Measurements from ENCODE around the gene UROS. TPM values are rescaled to one million over a fixed set of nuclear protein-coding genes. Genes with fewer than 3 reads are reported as not detected.
A peak's percentile ranks its signal among the peaks of the same experiment; 100 is the strongest.

The UROS gene
- polyA plus RNA-seq (ENCODE audit: insufficient read depth in 1 of 5, insufficient read length in 5 of 5, low replicate concordance in 1 of 5), result 10 to 100 TPM; 58.8 to 84.1 (median 66.9) TPM
- long read RNA-seq, donor 1, transcript UROS-204 (10 exons, 1,342 nt), result major isoform, 18 of 27 reads
- long read RNA-seq, donor 1, partial matches to known transcripts, result 5 of 27 reads
- long read RNA-seq, donor 1, other reads (novel, unspliced or antisense), result 0 of 27 reads
- long read RNA-seq, donor 2, transcript UROS-204 (10 exons, 1,342 nt), result major isoform, 13 of 138 reads
- long read RNA-seq, donor 2, partial matches to known transcripts, result 112 of 138 reads
- long read RNA-seq, donor 2, other reads (novel, unspliced or antisense), result 12 of 138 reads
- long read RNA-seq, donor 3, transcript UROS-204 (10 exons, 1,342 nt), result major isoform, 12 of 15 reads
- long read RNA-seq, donor 3, partial matches to known transcripts, result 0 of 15 reads
- long read RNA-seq, donor 3, other reads (novel, unspliced or antisense), result 0 of 15 reads
- long read RNA-seq, donor 4, transcript UROS-204 (10 exons, 1,342 nt), result major isoform, 7 of 104 reads
- long read RNA-seq, donor 4, partial matches to known transcripts, result 46 of 104 reads
- long read RNA-seq, donor 4, other reads (novel, unspliced or antisense), result 47 of 104 reads
- long read RNA-seq, donor 5, transcript UROS-204 (10 exons, 1,342 nt), result major isoform, 13 of 26 reads
- long read RNA-seq, donor 5, partial matches to known transcripts, result 5 of 26 reads
- long read RNA-seq, donor 5, other reads (novel, unspliced or antisense), result 0 of 26 reads
- long read RNA-seq, donor 6, transcript UROS-204 (10 exons, 1,342 nt), result major isoform, 10 of 169 reads
- long read RNA-seq, donor 6, partial matches to known transcripts, result 107 of 169 reads
- long read RNA-seq, donor 6, other reads (novel, unspliced or antisense), result 48 of 169 reads
- long read RNA-seq, donor 7, transcript UROS-204 (10 exons, 1,342 nt), result major isoform, 11 of 200 reads
- long read RNA-seq, donor 7, partial matches to known transcripts, result 187 of 200 reads
- long read RNA-seq, donor 7, other reads (novel, unspliced or antisense), result 0 of 200 reads
- long read RNA-seq, donor 8, transcript UROS-204 (10 exons, 1,342 nt), result major isoform, 6 of 9 reads
- long read RNA-seq, donor 8, partial matches to known transcripts, result 0 of 9 reads
- long read RNA-seq, donor 8, other reads (novel, unspliced or antisense), result 0 of 9 reads

DNA sequence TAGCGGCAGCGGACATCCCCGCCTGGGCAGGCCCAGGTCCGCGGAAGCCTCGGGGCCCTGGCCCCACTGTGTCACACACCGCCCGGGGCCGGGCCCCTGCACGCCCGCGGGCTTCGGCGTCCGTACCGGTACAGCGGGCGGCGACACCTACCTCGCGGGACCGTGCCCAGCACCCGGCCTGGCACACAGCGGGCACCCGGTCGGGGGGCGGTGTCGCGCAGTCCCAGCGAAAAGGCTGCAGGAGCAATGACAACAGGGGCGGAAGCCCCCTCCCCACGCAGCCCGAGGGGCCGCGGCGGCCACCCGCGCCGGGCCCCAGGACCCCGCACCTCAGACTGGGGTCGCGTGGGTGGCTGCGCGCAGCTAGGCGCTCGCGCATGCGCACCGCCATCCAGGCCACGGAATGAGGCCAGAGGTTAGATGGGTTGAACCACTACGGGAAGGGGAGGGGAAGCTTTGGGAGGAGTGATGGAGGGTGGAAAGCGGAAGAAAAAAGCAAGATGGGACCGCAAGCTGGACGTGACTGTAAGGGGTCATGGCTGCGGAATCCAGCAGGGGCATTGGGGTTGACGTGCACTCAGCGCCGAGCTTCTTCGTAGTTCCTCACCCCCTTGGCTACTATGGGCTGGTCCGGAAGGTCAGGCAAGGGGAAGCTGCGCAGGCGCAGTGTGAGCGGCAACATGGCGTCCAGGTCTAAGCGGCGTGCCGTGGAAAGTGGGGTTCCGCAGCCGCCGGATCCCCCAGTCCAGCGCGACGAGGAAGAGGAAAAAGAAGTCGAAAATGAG is at the start of gene UROS, which contains the start of gene BCCIP:
Gene UROS, minus strand, starts transcription at position 381 of the 785 bp plus-strand sequence. CDS start 6,759 bp downstream, outside the sequence.
Gene BCCIP, plus strand, starts transcription at position 669 of the 785 bp plus-strand sequence. Its CDS starts 12 bp downstream, at position 681.
- DNase-seq, result peak; percentile 93 to 95

DNA sequence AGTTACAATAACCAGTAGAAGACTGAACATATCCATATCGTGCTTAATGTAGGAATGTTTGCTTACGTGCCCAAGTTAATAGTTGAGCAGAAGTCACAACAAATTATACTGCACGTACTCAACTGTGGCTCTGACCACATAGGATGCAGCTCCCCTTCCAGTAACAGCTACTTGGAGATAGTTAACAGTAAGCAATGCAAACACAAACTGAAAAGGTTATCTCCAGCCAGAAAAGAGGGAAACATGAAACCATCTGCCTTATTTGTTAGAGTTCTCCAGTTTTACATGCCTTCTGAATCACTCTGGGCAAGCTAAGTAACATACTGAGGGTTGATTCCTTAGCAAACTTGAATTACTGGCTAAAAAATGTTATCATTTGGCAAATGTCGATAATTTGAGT is 48.3 kb upstream of the UROS start:
- DNase-seq, result peak; percentile 56 to 71

DNA sequence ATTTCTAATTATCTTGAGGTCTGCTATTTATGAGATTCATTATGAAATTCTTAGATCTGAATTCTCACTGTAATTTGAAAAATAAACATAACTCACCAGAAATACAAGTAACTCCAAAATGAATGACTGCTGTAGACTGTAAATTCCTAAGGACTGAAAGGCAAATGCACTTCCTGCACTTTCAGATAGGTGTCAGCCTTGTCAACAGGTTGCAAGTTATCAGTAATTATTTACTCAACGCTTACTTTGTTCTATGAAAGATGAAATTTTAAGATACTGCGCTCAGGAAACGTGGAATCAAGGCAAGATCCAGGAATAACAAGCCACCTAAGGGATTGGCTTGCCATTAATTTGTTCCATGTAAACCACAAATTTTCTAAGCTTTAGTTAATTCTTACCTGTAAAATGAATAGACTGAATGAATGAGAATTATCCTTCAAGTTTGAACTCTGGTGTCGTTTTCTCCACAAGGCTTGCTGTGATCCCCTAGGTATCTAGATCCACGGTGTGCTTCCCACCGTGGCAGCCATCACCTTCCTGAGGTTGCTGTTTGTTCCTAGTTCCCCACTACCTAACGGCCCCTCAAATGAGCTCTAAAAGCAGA is 45.4 kb upstream of the UROS start:
- peak; percentile 19 to 27 for DNase-seq

DNA sequence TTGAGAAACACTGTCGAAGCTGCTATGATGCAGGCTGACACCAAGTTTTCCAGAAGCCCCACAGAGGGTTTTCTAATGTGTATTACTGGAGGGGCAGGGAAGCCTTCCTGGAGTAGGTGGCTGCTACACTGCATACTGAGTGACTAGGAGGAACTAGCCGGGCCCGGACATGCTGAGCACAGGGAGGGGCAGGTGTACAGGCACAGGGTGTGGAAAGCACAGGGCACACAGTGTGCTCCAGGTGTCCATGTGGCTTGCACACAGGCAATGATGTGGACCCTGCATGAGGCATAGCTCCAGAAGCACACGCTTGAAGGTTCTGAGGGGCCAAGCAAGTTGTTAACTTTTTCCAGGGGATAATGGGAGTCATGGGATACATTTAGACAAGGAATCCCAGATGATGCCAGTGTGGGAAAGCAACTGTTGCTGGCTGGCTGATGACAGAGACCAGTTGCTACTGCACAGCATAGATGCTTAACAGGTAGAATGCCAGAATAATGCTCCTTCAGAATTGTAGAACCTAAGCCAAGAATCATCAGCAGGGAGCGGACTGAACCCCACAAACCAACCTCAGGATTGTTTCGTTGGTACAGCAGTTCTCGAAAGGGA is 43.5 kb upstream of the UROS start:
- no peak for DNase-seq

DNA sequence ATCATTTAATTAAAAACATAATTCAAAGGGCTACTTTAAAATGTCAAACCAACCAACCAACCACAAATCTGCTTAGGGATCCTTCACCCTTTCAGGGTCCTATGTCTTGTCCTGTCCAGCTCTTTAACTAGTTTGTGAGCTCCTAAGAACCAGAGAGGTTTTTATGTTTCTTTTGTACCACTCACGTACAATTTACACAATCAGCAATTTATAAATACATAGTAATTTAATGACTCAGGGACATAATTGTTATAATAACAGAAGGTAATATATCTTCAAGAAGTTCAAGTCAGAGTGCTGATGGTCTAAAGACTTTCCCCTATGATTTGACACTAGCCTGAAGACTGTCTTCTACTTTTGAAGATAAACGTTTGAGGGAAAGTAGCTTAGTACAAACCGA is 42.1 kb upstream of the UROS start:
- no peak for DNase-seq

DNA sequence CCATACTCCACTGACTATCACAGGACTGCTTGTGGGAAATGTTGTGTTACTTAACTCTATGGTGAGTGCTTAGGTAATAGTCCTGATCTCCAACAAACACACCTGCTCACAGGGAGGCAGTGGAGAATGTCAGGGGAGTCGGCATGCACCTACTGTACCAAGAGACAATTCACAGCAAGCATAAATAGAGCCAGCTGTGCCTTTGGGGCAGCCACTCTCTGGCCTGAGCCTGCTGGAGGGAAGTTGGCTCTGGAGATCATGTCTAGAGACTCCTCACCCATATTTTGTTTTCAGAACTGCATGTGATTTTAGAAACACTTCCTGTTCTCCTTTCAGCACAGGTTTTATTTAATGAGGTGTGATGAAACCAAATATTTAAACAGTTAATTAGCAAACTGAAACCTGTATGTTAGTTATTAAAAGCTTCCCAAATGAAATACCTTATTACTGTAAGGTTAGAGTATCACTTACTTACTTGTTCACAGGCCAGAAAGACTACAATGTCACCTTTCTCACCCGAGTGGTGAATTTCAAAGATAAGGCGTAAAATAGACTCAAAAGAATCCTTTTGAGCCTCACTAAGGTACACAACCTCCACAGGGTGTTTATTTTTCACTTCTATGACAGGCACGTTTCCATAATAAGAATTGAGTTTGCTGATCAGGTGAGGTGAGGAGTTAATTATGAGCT is 36.2 kb upstream of the UROS start:
- no peak for DNase-seq

DNA sequence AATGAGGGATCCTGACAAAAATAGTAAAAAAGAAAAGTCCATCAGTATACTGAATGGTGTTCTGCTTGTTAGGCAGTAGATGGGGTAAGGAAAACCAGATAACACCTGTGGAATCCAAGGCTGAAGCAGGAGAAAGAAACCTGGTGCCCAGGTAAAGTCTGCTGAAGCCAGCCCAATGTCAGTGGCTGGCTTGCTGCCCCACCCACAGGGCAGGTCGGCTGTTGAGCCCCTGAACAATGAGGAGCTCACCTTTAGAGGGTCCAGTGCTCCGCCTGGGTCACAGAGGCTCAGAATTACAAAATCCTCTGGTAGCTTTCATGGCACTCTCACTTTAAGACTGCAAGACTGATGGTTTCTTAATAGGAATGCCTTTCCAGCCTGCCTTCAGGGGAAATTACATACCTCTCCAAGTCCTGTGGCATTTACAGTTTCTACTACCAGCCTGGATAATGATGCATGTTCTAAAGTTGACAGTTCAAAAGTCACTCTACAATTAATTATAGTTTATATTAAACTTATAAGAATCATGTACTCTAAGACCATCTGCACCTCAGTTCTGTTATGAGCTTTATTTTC is 34.2 kb upstream of the UROS start:
- DNase-seq, result no peak

DNA sequence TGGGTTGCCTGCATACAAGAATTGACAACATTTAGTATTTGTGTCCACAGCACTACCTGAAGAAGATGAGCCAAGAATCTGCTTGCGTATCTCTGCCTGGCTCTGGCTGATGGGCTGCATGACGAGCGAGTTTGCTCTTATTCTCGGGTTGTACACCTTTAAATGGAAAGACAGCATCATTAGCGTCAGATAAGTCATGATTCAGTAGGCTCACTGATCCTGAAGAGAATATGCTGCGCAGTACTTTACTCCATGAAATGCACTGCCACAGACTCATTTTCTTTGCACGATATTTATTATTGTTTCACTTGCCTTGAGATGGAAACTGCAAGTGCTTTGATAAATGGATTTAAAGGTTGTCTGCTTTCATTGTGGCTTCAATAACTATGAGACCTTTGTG is 29.4 kb upstream of the UROS start:
- DNase-seq, result no peak

DNA sequence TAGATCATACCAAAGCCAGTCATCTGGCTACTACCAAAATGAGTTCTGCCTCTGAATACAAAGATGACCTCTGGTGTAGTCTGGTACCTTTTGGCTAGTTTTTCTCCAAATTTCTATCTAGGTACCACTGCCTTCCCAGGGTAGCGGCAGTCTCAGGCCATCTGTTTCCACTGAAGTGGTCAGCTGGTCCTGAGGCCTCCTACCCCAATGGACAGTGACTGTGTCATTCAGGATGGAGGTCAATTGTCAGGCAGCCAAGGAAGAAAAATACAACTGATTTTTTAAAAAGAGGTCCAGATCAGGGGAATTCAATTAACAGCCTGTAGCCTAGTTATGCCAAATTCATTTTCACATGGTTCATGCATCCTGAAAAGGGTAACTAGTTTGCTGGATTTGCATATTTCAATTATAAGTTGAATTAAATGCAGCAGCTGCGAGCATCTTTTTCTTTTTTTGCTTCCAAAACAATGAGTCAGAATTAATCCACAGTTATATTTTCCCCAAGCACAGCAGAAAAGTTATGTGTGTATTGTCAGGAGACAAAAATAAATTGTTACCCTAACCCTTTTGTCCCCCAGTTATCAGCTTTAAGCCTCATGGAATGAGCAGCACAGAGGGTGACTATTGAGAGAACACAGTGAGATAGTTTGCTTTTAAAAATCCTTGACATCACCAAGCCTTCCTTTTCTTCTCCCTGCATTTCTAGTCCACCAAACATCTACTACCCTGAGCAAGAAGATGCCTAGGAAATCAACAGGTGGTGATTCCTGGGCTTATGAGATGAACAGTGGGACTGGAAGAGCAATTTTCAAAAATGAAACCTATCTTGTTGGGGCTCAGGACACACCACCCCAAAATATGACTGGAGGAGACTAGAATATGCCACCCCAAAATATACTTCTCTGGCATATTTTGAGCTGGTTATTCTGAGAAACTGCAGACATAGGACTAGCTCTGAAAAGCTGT is 28.0 kb upstream of the UROS start:
- no peak for DNase-seq

DNA sequence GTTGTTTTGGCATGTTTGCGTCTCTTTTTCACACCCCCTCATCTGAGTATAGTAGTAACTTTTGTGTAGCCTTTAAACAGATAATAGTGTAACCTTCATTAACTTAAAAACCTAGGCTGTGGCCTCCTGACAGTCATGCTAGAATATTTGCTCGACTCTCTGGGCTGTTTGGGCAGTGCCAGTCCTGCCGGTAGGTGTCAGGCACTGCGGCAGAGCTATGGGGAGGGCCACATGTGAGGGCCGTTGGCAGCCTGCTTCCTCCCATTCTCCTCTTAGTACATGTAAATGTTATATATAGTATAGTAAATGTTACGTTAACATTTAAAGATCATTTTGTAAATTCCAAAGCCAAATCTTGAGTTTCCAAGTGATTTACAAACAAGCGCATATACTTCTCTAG is 26.4 kb upstream of the UROS start:
- DNase-seq, result no peak

DNA sequence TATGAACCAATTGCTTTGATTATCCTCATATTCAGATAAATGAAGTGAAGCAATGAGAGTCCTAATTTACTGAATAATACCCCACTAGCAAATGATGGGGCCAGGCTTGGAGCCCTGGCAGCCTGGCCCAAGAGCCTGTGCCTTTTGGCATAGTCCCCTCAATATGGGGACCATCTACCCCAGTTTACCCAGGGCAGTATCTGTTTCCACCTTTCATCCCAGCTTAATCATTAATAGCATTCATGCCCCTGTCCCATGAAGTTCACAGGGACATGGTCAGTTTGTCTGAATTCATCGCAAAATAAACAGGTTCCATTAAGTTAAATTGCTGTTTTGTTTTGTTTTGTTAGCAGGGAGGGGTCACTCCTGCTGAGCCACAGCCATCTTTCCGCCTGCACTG is 25.8 kb upstream of the UROS start:
- no peak for DNase-seq

DNA sequence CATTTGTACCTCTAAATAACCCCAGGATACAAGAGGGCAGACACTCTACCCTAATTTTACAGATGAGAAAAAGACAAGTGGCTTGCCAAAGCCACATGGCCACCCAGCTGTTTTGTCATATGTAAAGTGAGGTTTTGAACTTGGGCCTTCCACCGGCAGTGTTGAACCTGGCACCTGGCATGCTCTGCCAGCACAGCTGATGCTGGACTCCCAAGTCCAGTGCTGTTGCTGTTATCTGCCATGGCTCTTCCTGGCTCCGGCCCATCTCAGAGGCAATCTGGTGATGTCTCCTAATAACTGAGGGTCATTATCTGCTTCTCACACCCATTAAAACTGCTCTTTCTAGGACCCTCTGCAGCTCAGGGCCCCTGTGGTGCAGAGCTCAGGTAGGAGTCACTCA is 25.3 kb upstream of the UROS start:
- no peak for DNase-seq

DNA sequence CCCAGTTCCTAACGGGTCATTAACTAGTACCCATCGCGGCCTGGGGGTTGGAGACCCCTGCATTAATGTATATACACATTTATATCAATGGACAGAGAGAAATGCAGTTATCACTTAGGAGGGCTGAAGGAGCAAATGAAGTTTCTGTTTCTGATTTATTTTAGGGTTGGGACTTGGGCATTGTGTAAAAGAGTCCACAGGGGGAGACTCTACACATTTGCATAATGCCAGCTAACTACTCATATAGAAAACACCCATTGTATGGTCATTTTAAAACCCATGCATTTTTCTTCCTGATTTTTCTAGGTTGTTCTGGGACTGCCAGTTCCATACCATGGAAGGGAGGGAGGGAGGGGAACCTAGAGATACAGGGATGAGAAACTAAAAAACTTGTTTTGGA is 23.8 kb upstream of the UROS start:
- no peak for DNase-seq

DNA sequence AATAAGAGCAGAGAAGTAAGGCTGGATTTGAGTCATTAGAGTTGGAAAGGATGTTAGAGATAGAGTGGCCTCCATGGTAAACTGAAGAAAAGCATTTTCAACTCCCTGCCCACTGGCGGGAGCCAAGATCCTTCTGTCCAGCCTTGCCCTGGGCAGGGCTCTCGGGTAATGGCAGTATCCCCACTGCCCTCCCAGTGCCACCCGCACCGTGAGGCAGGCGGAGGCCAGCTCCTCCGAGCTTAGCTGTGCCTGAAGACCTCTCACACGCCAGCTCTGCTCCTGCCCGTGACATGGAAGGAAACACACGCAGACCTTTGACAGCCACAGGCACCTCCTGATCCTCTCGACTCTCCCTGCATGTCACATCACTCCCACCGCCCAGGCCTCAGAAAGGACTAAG is 22.6 kb upstream of the UROS start:
- no peak for DNase-seq

DNA sequence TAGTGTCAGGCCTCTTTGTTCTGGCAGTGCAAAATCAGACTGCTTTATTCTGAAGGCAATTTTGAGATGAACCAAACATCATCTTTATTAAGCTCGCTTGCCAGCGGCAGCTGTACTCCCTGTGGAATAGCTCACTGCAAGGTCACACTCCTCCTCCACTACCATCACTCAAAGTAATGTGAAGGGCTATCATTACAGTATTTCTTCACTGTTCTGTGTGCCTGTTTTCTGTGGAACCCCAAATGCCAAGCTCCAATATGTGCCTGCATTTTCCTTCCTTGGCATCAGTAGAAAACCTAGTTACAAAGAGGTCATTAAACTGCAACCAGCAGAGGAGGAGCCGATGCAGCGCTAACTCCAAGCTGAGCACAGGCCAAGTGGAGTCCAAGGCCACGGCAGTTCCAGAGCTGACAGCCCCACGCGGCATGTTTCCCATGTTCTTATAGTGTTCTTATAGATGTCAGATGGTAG is 21.7 kb upstream of the UROS start:
- no peak for DNase-seq

DNA sequence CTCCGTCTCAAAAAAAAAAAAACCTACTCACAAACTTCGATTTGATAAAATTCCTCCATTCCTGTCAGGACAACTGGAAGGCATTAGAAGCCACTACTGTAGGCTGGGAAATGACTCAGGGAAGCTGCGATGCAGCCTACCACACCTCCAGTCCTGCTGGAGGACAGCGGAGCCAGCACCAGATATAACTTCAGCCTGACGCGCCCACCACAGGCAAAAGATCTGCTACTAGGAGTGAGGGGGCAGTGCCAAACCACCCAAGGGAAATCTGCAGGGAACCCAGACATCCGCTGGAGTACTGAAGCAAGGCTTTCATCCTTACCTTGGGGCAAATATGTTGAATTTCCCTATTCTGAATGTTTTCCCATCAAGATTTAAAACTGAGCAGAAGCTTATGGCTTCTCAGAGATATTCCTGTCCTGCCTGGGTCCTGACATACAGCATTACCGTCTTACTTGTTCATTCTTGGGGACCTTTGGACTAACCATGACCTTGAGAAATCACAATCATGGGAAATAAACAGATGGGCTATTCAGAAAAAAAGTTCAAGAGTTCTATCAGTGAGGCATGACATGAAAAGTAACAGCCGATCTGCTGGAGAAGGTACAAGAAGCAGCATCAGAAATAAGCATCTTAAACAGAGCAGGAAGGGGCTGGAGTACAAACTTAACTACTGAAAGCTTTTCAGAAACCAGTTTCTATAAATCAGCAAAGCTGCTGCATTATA is 20.7 kb upstream of the UROS start:
- no peak for DNase-seq

DNA sequence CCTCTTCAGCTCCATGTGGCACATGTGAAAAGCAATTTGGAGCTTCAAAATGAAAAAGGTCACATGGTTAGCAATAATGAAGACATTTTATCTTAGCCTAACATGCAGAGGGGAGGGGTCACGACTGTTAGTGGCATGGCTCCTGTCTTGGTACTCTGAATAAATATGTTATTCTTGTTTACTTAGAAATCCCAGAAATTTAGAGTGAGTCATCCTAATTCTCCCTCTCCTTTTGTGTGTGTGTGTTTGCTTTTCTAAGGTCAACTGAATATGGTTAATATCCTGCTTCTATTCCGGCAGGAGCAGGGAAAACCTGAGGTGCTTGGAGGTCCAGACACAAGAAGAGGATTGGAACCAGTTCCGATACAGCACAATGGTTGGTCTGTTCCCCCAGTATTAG is 17.9 kb upstream of the UROS start:
- no peak for DNase-seq

All from right lung (tissue), 10 donors.